SH-SY5Y (cell line): Measurements from ENCODE around the gene PATE4.

Experiments
- GATA2 ChIP-seq: IDR thresholded peaks from 2 replicates; pipeline ENCODE4 v1.6.1; 2011; ENCODE audit warnings: mild to moderate bottlenecking, low read depth, low read length
- GATA3 ChIP-seq: IDR thresholded peaks from 2 replicates; pipeline ENCODE4 v1.6.1; 2011; ENCODE audit warnings: low read depth, mild to moderate bottlenecking, low read length, moderate library complexity

GRCh38 chr11:125887373-125888324, 54.5 kb downstream of the PATE4 start, which contains the start of gene HYLS1:
- TF ChIP-seq GATA2 (no peak), GATA3 (no peak)
